GM20431 (cell line): Measurements from ENCODE around the gene PER2.
"Not testable (repeated sequence)": the region's sequence is repeated elsewhere in the genome, so short reads cannot be mapped to it uniquely, and the experiment has no call there.

Source experiments
- in situ Hi-C: fragments of 300-500 bp; cut with MseI, MboI; formaldehyde crosslinking; loops from one replicate; pipeline ENCODE4 v1.15.0; 2020; ENCODE audit warnings: low sequenced_read_pairs; ENCODE audit not compliant: unreplicated experiment

The PER2 gene

GRCh38 chr2:238290091-238290509 lies 1.7 kb upstream of the PER2 start:
- in situ Hi-C loops = no loop called here

GRCh38 chr2:238289574-238289973 lies 1.2 kb upstream of the PER2 start:
- in situ Hi-C loops = no loop called here

GRCh38 chr2:238288650-238289573 lies 502 bp upstream of the PER2 start:
- in situ Hi-C loops = no loop called here

GRCh38 chr2:238286987-238287736 lies 1.2 kb downstream of the PER2 start:
- in situ Hi-C loops = no loop called here

- in situ Hi-C loops = no loop called here
Measured at GRCh38 chr2:238286551-238286950, 1.9 kb downstream of the PER2 start.

GRCh38 chr2:238286095-238286494 lies 2.3 kb downstream of the PER2 start:
- in situ Hi-C loops = no loop called here

GRCh38 chr2:238285653-238286082 lies 2.7 kb downstream of the PER2 start:
- in situ Hi-C loops = no loop called here

- in situ Hi-C loops = no loop called here
Measured at GRCh38 chr2:238284802-238285515, 3.5 kb downstream of the PER2 start.

GRCh38 chr2:238282861-238283738 lies 5.3 kb downstream of the PER2 start:
- in situ Hi-C loops = no loop called here

GRCh38 chr2:238281826-238282480 lies 6.5 kb downstream of the PER2 start:
- in situ Hi-C loops = no loop called here

GRCh38 chr2:238280083-238280825 lies 8.2 kb downstream of the PER2 start:
- in situ Hi-C loops = no loop called here

GRCh38 chr2:238279324-238279682 lies 9.1 kb downstream of the PER2 start:
- in situ Hi-C loops = no loop called here

- in situ Hi-C loops = no loop called here
Measured at GRCh38 chr2:238278626-238279323, 9.6 kb downstream of the PER2 start.

GRCh38 chr2:238277695-238278094 lies 10.7 kb downstream of the PER2 start:
- in situ Hi-C loops = no loop called here

GRCh38 chr2:238274152-238274865 lies 14.1 kb downstream of the PER2 start:
- in situ Hi-C loops = no loop called here

GRCh38 chr2:238273433-238273832 lies 15.0 kb downstream of the PER2 start:
- in situ Hi-C loops = not testable (repeated sequence)

- in situ Hi-C loops = no loop called here
Measured at GRCh38 chr2:238272156-238272555, 16.3 kb downstream of the PER2 start.
